CD8-positive, alpha-beta memory T cell (primary cell): Measurements from ENCODE around the gene PROX1. TPM values are rescaled to one million over a fixed set of nuclear protein-coding genes. Genes with fewer than 3 reads are reported as not detected.
A peak's percentile ranks its signal among the peaks of the same experiment; 100 is the strongest.
"Not testable (repeated sequence)": the region's sequence is repeated elsewhere in the genome, so short reads cannot be mapped to it uniquely, and the experiment has no call there.

ENCODE experiments used
- CTCF ChIA-PET: fragments of 350-600 bp; sonication (Branson Sonifier 250); formaldehyde crosslinking; loops from one replicate; lab custom pipeline; 2021; ENCODE audit warnings: antibody characterized with exemption; lab: Charles Lee
- POLR2A ChIA-PET: fragments of 350-600 bp; sonication (Branson Sonifier 250); formaldehyde crosslinking; loops from one replicate; lab custom pipeline; 2021; ENCODE audit warnings: antibody characterized with exemption; lab: Charles Lee
- DNase-seq, 5 donors: peaks; one replicate each; pipeline versions ENCODE4 v3.0.0 to v3.0.0-alpha.2; 2020 to 2022; ENCODE audit warnings: mixed read lengths in 1 of 5
- H3K27ac ChIP-seq: one replicate; pipeline ENCODE4 v1.7.0; 2013; ENCODE audit warnings: low read depth, mild to moderate bottlenecking, low read length, moderate library complexity
- H3K27me3 ChIP-seq: 2 replicates; pipeline ENCODE4 v1.7.0; 2013; ENCODE audit warnings: low read length, mild to moderate bottlenecking; ENCODE audit not compliant: insufficient read depth, poor library complexity, severe bottlenecking
- H3K36me3 ChIP-seq: 2 replicates; pipeline ENCODE4 v1.7.0; 2013; ENCODE audit warnings: mild to moderate bottlenecking, low read length, moderate library complexity; ENCODE audit not compliant: insufficient read depth
- H3K4me1 ChIP-seq: 2 replicates; pipeline ENCODE4 v1.7.0; 2013; ENCODE audit warnings: mild to moderate bottlenecking, low read length, moderate library complexity; ENCODE audit not compliant: insufficient read depth
- H3K4me3 ChIP-seq: 2 replicates; pipeline ENCODE4 v1.7.0; 2013; ENCODE audit warnings: mild to moderate bottlenecking, low read length
- H3K9me3 ChIP-seq: 2 replicates; pipeline ENCODE4 v1.7.0; 2013; ENCODE audit warnings: mild to moderate bottlenecking, low read length
- H3K27ac Mint-ChIP-seq, 8 donors: one replicate each; pipeline ENCODE4 v1.8.0; 2020 to 2021; ENCODE audit warnings: mixed read lengths in 8 of 8, mild to moderate bottlenecking in 6 of 8, inconsistent platforms in 3 of 8, moderate library complexity in 3 of 8
- H3K27me3 Mint-ChIP-seq, 2 donors: one replicate each; pipeline ENCODE4 v1.8.0; 2020 to 2021; ENCODE audit warnings: mixed read lengths in 2 of 2, mild to moderate bottlenecking in 1 of 2, moderate library complexity in 1 of 2
- H3K36me3 Mint-ChIP-seq, 3 donors: one replicate each; pipeline ENCODE4 v1.8.0; 2020 to 2021; ENCODE audit warnings: mixed read lengths in 3 of 3, inconsistent platforms in 1 of 3, mild to moderate bottlenecking in 1 of 3
- H3K4me1 Mint-ChIP-seq, 3 donors: one replicate each; pipeline ENCODE4 v1.8.0; 2020 to 2021; ENCODE audit warnings: mixed read lengths in 3 of 3, inconsistent platforms in 1 of 3, mild to moderate bottlenecking in 1 of 3
- H3K4me3 Mint-ChIP-seq, 7 donors: one replicate each; pipeline ENCODE4 v1.8.0; 2020 to 2021; ENCODE audit warnings: mixed read lengths in 7 of 7, mild to moderate bottlenecking in 6 of 7, moderate library complexity in 4 of 7, inconsistent platforms in 2 of 7
- H3K9me3 Mint-ChIP-seq, 5 donors: one replicate each; pipeline ENCODE4 v1.8.0; 2020 to 2022; ENCODE audit warnings: mixed read lengths in 5 of 5, mild to moderate bottlenecking in 3 of 5, moderate library complexity in 2 of 5, inconsistent platforms in 1 of 5
- polyA plus RNA-seq: library from polyadenylated mRNA; unstranded; fragments of 300-500 nt; fragmentation: Illumina TruSeq; gene quantifications from one replicate; pipeline ENCODE4 v1.2.3, GENCODE V29; 2021
- total RNA-seq, 2 experiments: library from RNA; stranded (reverse); gene quantifications; one replicate each; pipeline ENCODE4 v1.2.3, GENCODE V29; 2021

The PROX1 gene
- total and polyA plus RNA-seq, 3 experiments from 2014 or later: not detected

- Mint-ChIP-seq H3K4me1 (no peaks in the 10 kb centered on the region), H3K27ac (no peak overlapping the region), H3K27me3 (peaks cover 0 to 4% of the 10 kb centered on the region in 2 donors), H3K36me3 (peaks cover 0 to 2% (median 0%) of the 10 kb centered on the region in 3 donors), H3K4me3 (no peak overlapping the region), H3K9me3 (peaks cover 0 to 4% (median 2%) of the 10 kb centered on the region in 5 donors)
- no peak overlapping the region for H3K27ac ChIP-seq
- H3K4me3 ChIP-seq: no peak overlapping the region
- H3K4me1 ChIP-seq: no peaks in the 10 kb centered on the region
- DNase-seq: no peak
- no peaks in the 10 kb centered on the region for H3K36me3 ChIP-seq
- no peaks in the 10 kb centered on the region for H3K9me3 ChIP-seq
- H3K27me3 ChIP-seq: no peaks in the 10 kb centered on the region
- ChIA-PET CTCF (no interaction called here), POLR2A (no interaction called here)
Measured at GRCh38 chr1:214075305-214075998, 87.7 kb downstream of the PROX1 start.

- no peaks in the 10 kb centered on the region for H3K36me3 ChIP-seq
- no peak overlapping the region for H3K4me3 ChIP-seq
- no peak overlapping the region for H3K27ac ChIP-seq
- ChIA-PET POLR2A (no interaction called here), CTCF (no interaction called here)
- Mint-ChIP-seq H3K4me3 (no peak overlapping the region), H3K4me1 (no peaks in the 10 kb centered on the region), H3K36me3 (peaks cover 0 to 2% (median 0%) of the 10 kb centered on the region in 3 donors), H3K27ac (peak overlapping the region in 1 of 8 donors; percentile 72), H3K27me3 (peaks cover 0 to 4% of the 10 kb centered on the region in 2 donors), H3K9me3 (peaks cover 0 to 4% (median 2%) of the 10 kb centered on the region in 5 donors)
- no peaks in the 10 kb centered on the region for H3K9me3 ChIP-seq
- no peaks in the 10 kb centered on the region for H3K27me3 ChIP-seq
- DNase-seq: no peak
- H3K4me1 ChIP-seq: no peaks in the 10 kb centered on the region
Measured at GRCh38 chr1:214075999-214076707, 88.4 kb downstream of the PROX1 start.

GRCh38 chr1:214076708-214077065 lies 88.9 kb downstream of the PROX1 start:
- Mint-ChIP-seq H3K27ac (no peak overlapping the region), H3K4me3 (no peak overlapping the region), H3K36me3 (peaks cover 0 to 2% (median 0%) of the 10 kb centered on the region in 3 donors), H3K9me3 (peaks cover 0 to 4% (median 2%) of the 10 kb centered on the region in 5 donors), H3K27me3 (peaks cover 0 to 4% of the 10 kb centered on the region in 2 donors), H3K4me1 (no peaks in the 10 kb centered on the region)
- Histone ChIP-seq H3K4me3 (no peak overlapping the region), H3K4me1 (no peaks in the 10 kb centered on the region), H3K36me3 (no peaks in the 10 kb centered on the region), H3K9me3 (no peaks in the 10 kb centered on the region), H3K27ac (no peak overlapping the region), H3K27me3 (no peaks in the 10 kb centered on the region)
- CTCF ChIA-PET: no interaction called here
- POLR2A ChIA-PET: no interaction called here
- DNase-seq: no peak

- Histone ChIP-seq H3K4me1 (no peaks in the 10 kb centered on the region), H3K27me3 (no peaks in the 10 kb centered on the region), H3K4me3 (no peak overlapping the region), H3K27ac (no peak overlapping the region), H3K9me3 (no peaks in the 10 kb centered on the region), H3K36me3 (no peaks in the 10 kb centered on the region)
- H3K4me3 Mint-ChIP-seq: no peak overlapping the region
- H3K27me3 Mint-ChIP-seq: no peaks in the 10 kb centered on the region
- peaks cover 0 to 4% (median 2%) of the 10 kb centered on the region in 5 donors for H3K9me3 Mint-ChIP-seq
- H3K4me1 Mint-ChIP-seq: no peaks in the 10 kb centered on the region
- H3K36me3 Mint-ChIP-seq: peaks cover 0 to 2% (median 0%) of the 10 kb centered on the region in 3 donors
- ChIA-PET POLR2A (no interaction called here), CTCF (no interaction called here)
- no peak overlapping the region for H3K27ac Mint-ChIP-seq
- DNase-seq: no peak
Measured at GRCh38 chr1:214078950-214079349, 91.2 kb downstream of the PROX1 start.

GRCh38 chr1:214085325-214085724 lies 97.6 kb downstream of the PROX1 start:
- no peak overlapping the region for H3K4me3 Mint-ChIP-seq
- Histone ChIP-seq H3K27me3 (no peaks in the 10 kb centered on the region), H3K27ac (no peak overlapping the region), H3K9me3 (no peaks in the 10 kb centered on the region), H3K36me3 (no peaks in the 10 kb centered on the region), H3K4me1 (no peaks in the 10 kb centered on the region), H3K4me3 (no peak overlapping the region)
- no peak overlapping the region for H3K27ac Mint-ChIP-seq
- ChIA-PET POLR2A (no interaction called here), CTCF (no interaction called here)
- no peaks in the 10 kb centered on the region for H3K36me3 Mint-ChIP-seq
- no peaks in the 10 kb centered on the region for H3K4me1 Mint-ChIP-seq
- H3K9me3 Mint-ChIP-seq: peaks cover 0 to 8% (median 2%) of the 10 kb centered on the region in 5 donors
- peaks cover 0 to 2% of the 10 kb centered on the region in 2 donors for H3K27me3 Mint-ChIP-seq
- DNase-seq: no peak

- no peak overlapping the region for H3K27ac Mint-ChIP-seq
- H3K4me1 Mint-ChIP-seq: no peaks in the 10 kb centered on the region
- H3K36me3 Mint-ChIP-seq: no peaks in the 10 kb centered on the region
- POLR2A ChIA-PET: no interaction called here
- no peak overlapping the region for H3K4me3 Mint-ChIP-seq
- CTCF ChIA-PET: no interaction called here
- Histone ChIP-seq H3K4me3 (no peak overlapping the region), H3K9me3 (no peaks in the 10 kb centered on the region), H3K27ac (no peak overlapping the region), H3K36me3 (no peaks in the 10 kb centered on the region), H3K4me1 (no peaks in the 10 kb centered on the region), H3K27me3 (no peaks in the 10 kb centered on the region)
- H3K9me3 Mint-ChIP-seq: peaks cover 0 to 8% (median 2%) of the 10 kb centered on the region in 5 donors
- H3K27me3 Mint-ChIP-seq: peaks cover 4 to 8% of the 10 kb centered on the region in 2 donors
- no peak for DNase-seq
Measured at GRCh38 chr1:214086945-214087344, 99.2 kb downstream of the PROX1 start.

GRCh38 chr1:214089003-214089402 lies 101.2 kb downstream of the PROX1 start:
- CTCF ChIA-PET, H3K27me3 ChIP-seq, H3K36me3 ChIP-seq, H3K9me3 ChIP-seq, H3K4me3 ChIP-seq, DNase-seq, H3K4me1 Mint-ChIP-seq, H3K36me3 Mint-ChIP-seq, POLR2A ChIA-PET, H3K27ac Mint-ChIP-seq, H3K4me3 Mint-ChIP-seq, H3K27ac ChIP-seq, H3K4me1 ChIP-seq, H3K9me3 Mint-ChIP-seq: not testable (repeated sequence)
- peaks cover 11 to 16% of the 10 kb centered on the region in 2 donors for H3K27me3 Mint-ChIP-seq
